Testis (tissue), 2 donors: Measurements from ENCODE around the gene TMPRSS15.

Experiments used
- CTCF ChIP-seq, 3 experiments: fragments of 450-650 bp in 2 of 3; fragments of 200-600 bp in 1 of 3; sonication (generic) in 1 of 3; IDR thresholded peaks; one replicate each; pipeline ENCODE4 v1.5.1; 2016 to 2019; ENCODE audit warnings: antibody characterized with exemption in 3 of 3, mild to moderate bottlenecking in 2 of 3, moderate library complexity in 1 of 3
- POLR2A ChIP-seq: fragments of 450-650 bp; IDR thresholded peaks from one replicate; pipeline ENCODE4 v1.6.1; 2017; ENCODE audit warnings: antibody characterized with exemption, mild to moderate bottlenecking, moderate library complexity

- TF ChIP-seq CTCF (IDR thresholded peaks at IDR 0.05) (no peak), POLR2A (no peak)
Measured at GRCh38 chr21:18244671-18245463, 158.7 kb downstream of the TMPRSS15 start, which contains the start of gene CHODL.
